ENCODE measurements around the gene ZNF155.

DNA sequence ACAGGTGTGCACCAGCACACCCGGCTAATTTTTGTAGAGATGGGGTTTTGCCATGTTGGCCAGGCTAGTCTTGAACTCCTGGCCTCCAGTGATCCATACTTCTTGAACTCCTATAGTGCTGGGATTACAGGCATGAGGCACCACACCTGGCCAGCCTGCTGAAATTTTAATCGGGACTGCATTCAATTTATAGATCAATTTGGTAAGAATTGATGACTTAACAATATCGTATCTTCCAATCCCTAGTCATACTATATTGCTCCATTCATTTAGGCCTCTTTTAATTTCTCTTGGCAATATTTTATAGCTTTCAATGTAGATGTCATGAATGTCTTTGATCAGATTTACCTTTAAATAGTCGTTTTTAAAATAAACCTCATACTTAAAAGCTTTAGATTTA lies 43.3 kb upstream of the ZNF155 start:
- TF ChIP-seq CTCF (IDR thresholded peaks at IDR 0.05) (no peak), POLR2A (IDR thresholded peaks at IDR 0.05) (no peak)
